ENCODE data around the gene C2orf76. TPM values are rescaled to one million over a fixed set of nuclear protein-coding genes. Genes with fewer than 3 reads are reported as not detected.

C2orf76 gene
- total and polyA plus RNA-seq, 2 of the 4 experiments (the other 2 are of a cell fraction) = 10.6 to 12.6 TPM

DNA sequence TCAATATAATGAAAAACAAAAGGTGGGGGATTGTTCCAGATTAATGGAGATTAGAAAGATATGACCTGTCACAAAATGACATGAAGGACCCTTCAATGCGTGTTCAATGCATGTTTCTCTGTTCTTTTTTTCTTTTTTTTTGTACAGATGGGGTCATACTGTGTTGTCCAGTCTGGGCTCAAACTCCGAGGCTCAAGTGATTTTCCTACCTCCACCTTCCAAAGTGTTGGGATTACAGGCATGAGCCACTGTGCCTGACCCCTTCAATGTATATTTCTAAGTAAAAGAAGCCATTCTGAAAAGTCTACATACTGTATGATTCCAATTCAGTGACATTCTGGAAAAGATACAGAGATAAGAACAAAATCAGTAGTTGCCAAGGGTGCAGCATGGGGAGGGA, 32.8 kb downstream of the C2orf76 start:
- Histone ChIP-seq H2BK20ac (ENCODE audit: low read depth, low read length) (no peak overlapping the region), H2BK15ac (ENCODE audit: low read depth, low read length) (no peak overlapping the region), H3K4me2 (ENCODE audit: low read depth, low read length) (no peak overlapping the region), H2BK5ac (ENCODE audit: low read depth, low read length, poor library complexity, severe bottlenecking) (no peak overlapping the region), H3K79me1 (ENCODE audit: low read depth in 1 of 2, low read length in 2 of 2) (no peaks in the 10 kb centered on the region), H4K91ac (ENCODE audit: insufficient read depth, low read depth, low read length) (no peak overlapping the region), H4K5ac (ENCODE audit: low read depth, low read length) (no peak overlapping the region), H3K18ac (ENCODE audit: low read depth, low read length) (no peak overlapping the region), H2AK9ac (replicated peaks; ENCODE audit: low read depth, low read length, poor library complexity) (no peak overlapping the region), H2AFZ (replicated peaks; ENCODE audit: low read length, poor library complexity) (no peak overlapping the region), H3K4me1 (ENCODE audit: control insufficient read depth, insufficient read depth, low read length) (no peaks in the 10 kb centered on the region), H4K20me1 (ENCODE audit: insufficient read depth, low read length) (no peaks in the 10 kb centered on the region), H3K27ac (ENCODE audit: insufficient read depth, low read length) (no peak overlapping the region), H3K36me3 (ENCODE audit: control insufficient read depth, insufficient read depth, low read length) (0 out of 2 replicates have a peak, but pooled peaks cover 2% of the 10 kb centered on the region), H3K56ac (ENCODE audit: extremely low read depth, insufficient read depth, low read length) (no peak overlapping the region), H4K8ac (ENCODE audit: low read depth in 2 of 2, low read length in 2 of 2) (no peak overlapping the region), H3K14ac (replicated peaks; ENCODE audit: low read depth, low read length) (no peak overlapping the region), H3K4ac (ENCODE audit: low read depth, low read length) (no peak overlapping the region), H3K4me3 (ENCODE audit: insufficient read depth, low read depth, low read length) (no peak overlapping the region), H3K9ac (ENCODE audit: low read depth, low read length) (no peak overlapping the region), H3K9me1 (ENCODE audit: insufficient read depth, low read length) (no peaks in the 10 kb centered on the region), H3K23ac (ENCODE audit: low read depth, low read length) (no peak overlapping the region), H2BK120ac (ENCODE audit: low read depth, low read length) (no peak overlapping the region), H2AK5ac (ENCODE audit: low read depth, low read length) (no peak overlapping the region), H3K27me3 (ENCODE audit: control insufficient read depth, insufficient read depth, low read length) (no peaks in the 10 kb centered on the region), H3K9me3 (ENCODE audit: control insufficient read depth, insufficient read depth, low read length) (no peaks in the 10 kb centered on the region)
- ATAC-seq (ENCODE audit: low read depth) (no peak), DNase-seq (no peak)
- POLR2A ChIA-PET (ENCODE audit: unreplicated experiment) = no interaction called here
- WGBS, 2 experiments (ENCODE audit: extremely low coverage in 2 of 2, insufficient read length in 1 of 2) = no CpG with 5 or more reads among the region's 2 CpGs
- in situ Hi-C loops (cut with MboI; ENCODE audit: low sequenced_read_pairs) (no loop called here), intact Hi-C loops (cut with micrococcal nuclease) (no loop called here), dilution Hi-C loops (cut with HindIII; ENCODE audit: low sequenced_read_pairs, unreplicated experiment) (no loop called here)
- BruUV-seq (replicated peaks) = no TSS peak
- CTCF ChIA-PET = no interaction called here
- TF ChIP-seq, protein P1, sequence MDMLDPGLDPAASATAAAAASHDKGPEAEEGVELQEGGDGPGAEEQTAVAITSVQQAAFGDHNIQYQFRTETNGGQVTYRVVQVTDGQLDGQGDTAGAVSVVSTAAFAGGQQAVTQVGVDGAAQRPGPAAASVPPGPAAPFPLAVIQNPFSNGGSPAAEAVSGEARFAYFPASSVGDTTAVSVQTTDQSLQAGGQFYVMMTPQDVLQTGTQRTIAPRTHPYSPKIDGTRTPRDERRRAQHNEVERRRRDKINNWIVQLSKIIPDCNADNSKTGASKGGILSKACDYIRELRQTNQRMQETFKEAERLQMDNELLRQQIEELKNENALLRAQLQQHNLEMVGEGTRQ (IDR thresholded peaks at IDR 0.05; ENCODE audit: low read depth, low read length) = no peak
- TF ChIP-seq NFE2L2 (IDR thresholded peaks at IDR 0.05; ENCODE audit: low read depth, low read length) = no peak
- TF ChIP-seq, protein P2, sequence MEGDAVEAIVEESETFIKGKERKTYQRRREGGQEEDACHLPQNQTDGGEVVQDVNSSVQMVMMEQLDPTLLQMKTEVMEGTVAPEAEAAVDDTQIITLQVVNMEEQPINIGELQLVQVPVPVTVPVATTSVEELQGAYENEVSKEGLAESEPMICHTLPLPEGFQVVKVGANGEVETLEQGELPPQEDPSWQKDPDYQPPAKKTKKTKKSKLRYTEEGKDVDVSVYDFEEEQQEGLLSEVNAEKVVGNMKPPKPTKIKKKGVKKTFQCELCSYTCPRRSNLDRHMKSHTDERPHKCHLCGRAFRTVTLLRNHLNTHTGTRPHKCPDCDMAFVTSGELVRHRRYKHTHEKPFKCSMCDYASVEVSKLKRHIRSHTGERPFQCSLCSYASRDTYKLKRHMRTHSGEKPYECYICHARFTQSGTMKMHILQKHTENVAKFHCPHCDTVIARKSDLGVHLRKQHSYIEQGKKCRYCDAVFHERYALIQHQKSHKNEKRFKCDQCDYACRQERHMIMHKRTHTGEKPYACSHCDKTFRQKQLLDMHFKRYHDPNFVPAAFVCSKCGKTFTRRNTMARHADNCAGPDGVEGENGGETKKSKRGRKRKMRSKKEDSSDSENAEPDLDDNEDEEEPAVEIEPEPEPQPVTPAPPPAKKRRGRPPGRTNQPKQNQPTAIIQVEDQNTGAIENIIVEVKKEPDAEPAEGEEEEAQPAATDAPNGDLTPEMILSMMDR (conservative IDR thresholded peaks at IDR 0.05; ENCODE audit: low read depth, low read length) = no peak
- no peak for TF ChIP-seq FOS (IDR thresholded peaks at IDR 0.05; ENCODE audit: low read depth, low read length)
- no peak for TF ChIP-seq RAD21 (IDR thresholded peaks at IDR 0.05; ENCODE audit: low read length)
- no peak for TF ChIP-seq BHLHE40 (IDR thresholded peaks at IDR 0.05; ENCODE audit: low read depth, low read length)
- no peak for TF ChIP-seq MAFK (IDR thresholded peaks at IDR 0.05; ENCODE audit: low read depth, low read length)
- no peak for TF ChIP-seq MXI1 (IDR thresholded peaks at IDR 0.05; ENCODE audit: borderline replicate concordance, low read depth, low read length)
- no peak for TF ChIP-seq CEBPB (IDR thresholded peaks at IDR 0.05; ENCODE audit: low read depth, low read length)
